Erythroblast (primary cell): ENCODE results near the gene AP2A2.

Experiments used
- GATA1 ChIP-seq: IDR thresholded peaks from 2 replicates; pipeline ENCODE4 v1.6.1; 2011; ENCODE audit warnings: low read depth, mild to moderate bottlenecking, control low read depth, low read length, moderate library complexity
- POLR2A ChIP-seq: IDR thresholded peaks from 2 replicates; pipeline ENCODE4 v1.6.1; 2011; ENCODE audit warnings: mild to moderate bottlenecking, low read length

GRCh38 chr11:901452-902061 is 24.1 kb upstream of the AP2A2 start:
- TF ChIP-seq POLR2A (no peak), GATA1 (no peak)
